ENCODE measurements around the gene GJD3.
"Not testable (repeated sequence)": the region's sequence is repeated elsewhere in the genome, so short reads cannot be mapped to it uniquely, and the experiment has no call there.

GRCh38 chr17:40386555-40386954, 22.0 kb upstream of the GJD3 start:
- TF ChIP-seq CTCF, POLR2A (IDR thresholded peaks at IDR 0.05): not testable (repeated sequence)
